OCI-LY1 (cell line): ENCODE results near the gene POLR1A.

ENCODE experiments used
- EZH2 ChIP-seq: fragments of 200-600 bp; sonication (generic), shearing (Covaris generic); IDR thresholded peaks from 2 replicates; pipeline ENCODE4 v1.8.0; 2017; ENCODE audit warnings: borderline replicate concordance, mixed run types, mild to moderate bottlenecking, antibody characterized with exemption, low read length, moderate library complexity, mixed read lengths
- TF ChIP-seq, protein P1 (sequence below): fragments of 200-600 bp; sonication (generic), shearing (Covaris generic); IDR thresholded peaks from 2 replicates; pipeline ENCODE4 v1.5.1; 2017; ENCODE audit warnings: mild to moderate bottlenecking, antibody characterized with exemption, low read length, moderate library complexity, mixed read lengths

DNA sequence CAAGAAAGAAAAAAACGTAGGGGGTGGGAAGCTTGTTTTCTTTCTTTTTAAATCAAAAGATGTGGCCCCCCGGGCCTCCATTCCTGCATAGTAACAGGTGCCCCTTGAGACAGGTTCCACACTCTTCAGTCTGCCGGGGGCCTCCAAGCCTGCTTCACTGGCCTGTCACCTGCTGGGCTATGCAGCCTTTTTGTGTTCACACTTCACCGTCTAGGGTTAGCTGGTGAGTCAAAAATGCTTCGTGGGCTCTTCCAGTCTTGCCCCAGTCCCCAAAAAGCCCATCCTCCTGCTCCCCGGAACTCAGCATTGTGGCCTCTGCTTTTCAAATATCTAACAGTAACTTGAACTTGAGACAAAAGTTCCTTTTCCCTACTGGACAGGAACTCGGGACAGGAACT, 67.9 kb downstream of the POLR1A start:
- TF ChIP-seq, protein P1, sequence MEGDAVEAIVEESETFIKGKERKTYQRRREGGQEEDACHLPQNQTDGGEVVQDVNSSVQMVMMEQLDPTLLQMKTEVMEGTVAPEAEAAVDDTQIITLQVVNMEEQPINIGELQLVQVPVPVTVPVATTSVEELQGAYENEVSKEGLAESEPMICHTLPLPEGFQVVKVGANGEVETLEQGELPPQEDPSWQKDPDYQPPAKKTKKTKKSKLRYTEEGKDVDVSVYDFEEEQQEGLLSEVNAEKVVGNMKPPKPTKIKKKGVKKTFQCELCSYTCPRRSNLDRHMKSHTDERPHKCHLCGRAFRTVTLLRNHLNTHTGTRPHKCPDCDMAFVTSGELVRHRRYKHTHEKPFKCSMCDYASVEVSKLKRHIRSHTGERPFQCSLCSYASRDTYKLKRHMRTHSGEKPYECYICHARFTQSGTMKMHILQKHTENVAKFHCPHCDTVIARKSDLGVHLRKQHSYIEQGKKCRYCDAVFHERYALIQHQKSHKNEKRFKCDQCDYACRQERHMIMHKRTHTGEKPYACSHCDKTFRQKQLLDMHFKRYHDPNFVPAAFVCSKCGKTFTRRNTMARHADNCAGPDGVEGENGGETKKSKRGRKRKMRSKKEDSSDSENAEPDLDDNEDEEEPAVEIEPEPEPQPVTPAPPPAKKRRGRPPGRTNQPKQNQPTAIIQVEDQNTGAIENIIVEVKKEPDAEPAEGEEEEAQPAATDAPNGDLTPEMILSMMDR, result no peak
- TF ChIP-seq EZH2, result no peak
